ENCODE data around the gene SMARCAD1.

GRCh38 chr4:94225449-94225848 is 17.8 kb downstream of the SMARCAD1 start:
- no peak for TF ChIP-seq CTCF (conservative IDR thresholded peaks at IDR 0.05)
- TF ChIP-seq ZFX (IDR thresholded peaks at IDR 0.05), result no peak

All from C4-2B (cell line).